NAMALWA (cell line): ENCODE results near the gene NIPA2.
A peak's percentile ranks its signal among the peaks of the same experiment; 100 is the strongest.

Experiments
- DNase-seq: peaks from one replicate; pipeline ENCODE4 v3.0.0-alpha.2; 2015; ENCODE audit warnings: low spot score

The NIPA2 gene

DNA sequence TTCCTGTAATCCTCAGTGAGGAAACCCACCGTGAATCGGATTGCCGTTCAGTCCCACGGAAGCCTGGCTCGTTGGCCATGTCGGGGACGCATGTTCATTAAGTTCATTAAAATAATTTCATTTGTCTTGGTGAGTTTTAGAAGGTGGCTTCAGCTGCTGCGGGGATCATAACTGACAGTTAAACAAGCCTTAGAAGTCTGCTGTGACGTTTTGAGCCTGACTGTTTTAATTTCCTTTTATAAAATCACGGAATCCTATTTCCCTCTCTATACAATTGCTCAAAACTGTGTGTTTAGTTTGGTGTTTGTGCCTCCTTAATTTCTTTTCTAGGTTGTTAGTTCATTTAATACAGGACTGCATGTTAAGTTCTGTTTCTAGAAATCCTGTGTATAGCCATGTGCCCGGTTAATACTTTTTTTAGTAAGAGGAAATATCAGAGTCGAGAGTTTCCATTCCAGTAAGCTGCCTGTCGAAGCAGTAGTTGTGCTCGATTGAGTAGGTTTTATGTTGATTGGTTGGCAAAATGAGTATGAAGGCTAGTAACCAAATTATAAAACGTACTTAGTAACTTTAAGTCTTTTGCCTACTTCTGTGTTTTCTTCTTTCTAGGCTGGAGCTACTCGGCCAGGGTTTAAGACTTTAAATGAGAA lies 705 bp downstream of the NIPA2 start:
- peak; percentile 84 for DNase-seq

GRCh38 chr15:22844421-22845288 lies 6.2 kb downstream of the NIPA2 start:
- DNase-seq = no peak

DNA sequence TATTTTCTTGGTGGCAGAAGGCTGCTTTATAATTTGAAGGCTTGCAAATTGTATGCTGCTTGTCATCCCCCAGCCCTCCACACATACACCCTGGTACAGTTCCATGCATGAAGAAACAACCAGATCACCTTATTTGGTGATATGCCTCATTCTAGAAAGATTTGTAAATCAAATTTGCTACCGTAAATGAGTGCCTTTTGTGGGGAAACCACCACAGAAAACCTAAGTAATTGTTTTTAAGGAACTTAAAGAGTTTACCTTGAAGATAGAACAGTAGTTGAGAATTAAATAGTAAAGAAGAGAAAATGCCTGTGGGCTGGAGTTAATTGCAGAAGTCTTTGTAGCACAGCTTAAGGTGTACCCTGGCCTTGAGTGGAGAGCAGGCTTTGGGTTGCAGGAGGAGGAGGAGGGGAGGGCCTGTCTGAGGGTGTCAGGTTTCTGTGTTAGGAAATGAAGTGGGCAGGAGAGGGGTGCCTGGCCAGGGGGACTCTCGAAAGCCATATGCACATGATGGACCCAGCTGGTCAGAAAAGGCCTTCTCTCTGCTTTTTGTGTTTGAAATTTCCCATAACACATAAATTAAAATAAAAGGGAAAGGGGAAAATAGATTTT lies 6.9 kb downstream of the NIPA2 start:
- DNase-seq = no peak

DNA sequence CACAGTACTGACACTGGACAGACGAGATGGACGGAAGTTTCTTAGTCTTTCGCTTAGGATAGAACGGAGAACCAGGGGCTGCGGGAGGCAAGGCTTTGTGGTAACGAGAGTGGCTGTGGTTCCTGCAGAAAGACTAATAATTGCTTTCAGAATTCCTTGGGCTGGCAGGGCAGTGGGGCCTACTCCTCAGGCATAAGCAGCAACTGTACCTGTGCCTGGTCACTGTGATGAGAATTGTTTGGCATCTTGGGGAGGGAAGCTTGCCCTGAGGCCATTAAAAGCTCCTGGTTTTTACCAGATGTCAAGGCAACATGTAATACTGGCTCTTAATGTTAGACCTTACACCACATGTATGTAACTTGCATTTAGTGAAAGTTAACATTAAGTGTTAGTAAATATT lies 7.6 kb downstream of the NIPA2 start:
- no peak for DNase-seq

DNA sequence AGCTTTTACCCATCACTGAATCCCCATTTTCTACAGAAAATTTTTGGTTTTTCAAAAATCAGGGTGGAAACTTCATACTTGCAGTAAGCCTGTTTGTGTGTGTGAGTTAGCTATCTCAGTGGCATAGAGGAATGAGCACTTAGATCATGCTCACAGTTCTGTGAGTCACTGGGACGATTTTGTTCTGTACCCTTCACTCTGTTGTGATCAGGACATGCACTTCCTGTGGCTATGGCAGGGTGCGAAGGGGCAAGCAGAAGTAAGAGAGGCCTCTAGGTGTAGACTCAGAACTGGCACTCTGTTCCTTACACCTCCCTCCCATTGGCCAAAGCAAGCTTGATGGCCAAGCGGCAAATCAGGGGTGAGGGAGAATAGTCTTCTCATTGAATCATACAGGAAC lies 11.6 kb downstream of the NIPA2 start:
- DNase-seq = no peak

GRCh38 chr15:22851513-22851912 lies 13.0 kb downstream of the NIPA2 start:
- DNase-seq = no peak

- DNase-seq = no peak
These were observed 17.3 kb downstream of the NIPA2 start for GRCh38 chr15:22855791-22856190.

DNA sequence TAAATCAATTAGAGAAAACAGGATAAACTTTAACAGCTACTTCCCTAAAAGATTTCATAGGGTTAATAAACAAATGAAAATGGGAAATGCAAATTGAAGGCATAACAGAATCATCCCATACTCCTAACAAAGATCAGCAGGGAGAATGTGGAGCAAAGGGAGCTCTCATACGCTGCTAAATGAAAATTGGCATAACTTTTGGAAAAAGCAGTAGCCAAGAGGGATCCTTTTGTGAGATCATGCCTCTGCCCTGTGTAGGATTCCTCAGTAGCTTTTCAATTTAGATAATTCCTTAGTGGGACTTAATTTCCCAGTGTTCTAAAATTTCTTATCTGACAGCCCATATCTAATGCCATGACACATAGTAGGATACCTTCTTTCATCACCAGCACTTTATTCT lies 18.2 kb downstream of the NIPA2 start:
- no peak for DNase-seq

GRCh38 chr15:22861161-22861560 lies 22.7 kb downstream of the NIPA2 start:
- DNase-seq = no peak

- DNase-seq = no peak
These were observed 24.9 kb downstream of the NIPA2 start for GRCh38 chr15:22863356-22863755.

GRCh38 chr15:22866079-22866478 lies 27.6 kb downstream of the NIPA2 start:
- no peak for DNase-seq

GRCh38 chr15:22867886-22868285 lies 29.4 kb downstream of the NIPA2 start:
- DNase-seq = no peak

DNA sequence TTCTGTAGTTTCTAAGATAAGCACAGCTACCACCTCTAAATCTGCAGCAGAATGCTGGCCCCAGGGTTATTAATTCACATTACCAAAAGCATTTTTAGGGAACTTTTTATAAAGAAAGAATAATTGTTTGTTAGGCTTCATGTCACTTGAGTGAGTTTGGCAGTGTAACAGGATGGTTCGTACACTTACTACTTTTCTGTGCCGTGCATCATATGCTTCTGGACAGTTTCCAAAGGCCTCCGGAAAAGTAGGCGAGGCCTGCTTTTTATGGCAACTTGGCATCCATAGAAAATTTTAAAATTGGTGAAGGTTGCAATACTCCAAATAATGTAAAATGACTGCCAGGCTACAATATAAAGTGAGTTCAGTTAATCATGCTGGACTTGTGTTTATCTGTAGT lies 30.0 kb downstream of the NIPA2 start:
- DNase-seq = no peak

DNA sequence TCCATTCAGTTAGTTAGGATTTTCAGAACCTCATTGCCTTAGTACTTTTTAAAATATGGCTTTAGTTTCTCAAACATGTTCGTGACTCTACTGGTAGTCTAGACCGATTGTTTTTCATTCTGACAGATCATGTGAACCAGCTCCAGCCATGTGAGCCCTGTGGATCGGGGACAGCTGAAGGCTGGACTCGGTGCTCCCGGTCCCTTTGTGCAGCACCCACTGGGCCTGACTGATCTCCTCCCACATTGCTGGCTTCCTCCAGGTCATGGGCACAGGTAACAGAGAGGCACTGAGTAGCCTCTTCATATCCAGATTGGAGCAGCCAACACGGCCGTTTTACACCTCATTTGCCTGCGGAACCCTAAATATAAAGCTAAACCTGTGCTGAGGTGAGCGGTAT lies 30.5 kb downstream of the NIPA2 start:
- DNase-seq = no peak

GRCh38 chr15:22869856-22870255 lies 31.4 kb downstream of the NIPA2 start:
- DNase-seq = no peak

DNA sequence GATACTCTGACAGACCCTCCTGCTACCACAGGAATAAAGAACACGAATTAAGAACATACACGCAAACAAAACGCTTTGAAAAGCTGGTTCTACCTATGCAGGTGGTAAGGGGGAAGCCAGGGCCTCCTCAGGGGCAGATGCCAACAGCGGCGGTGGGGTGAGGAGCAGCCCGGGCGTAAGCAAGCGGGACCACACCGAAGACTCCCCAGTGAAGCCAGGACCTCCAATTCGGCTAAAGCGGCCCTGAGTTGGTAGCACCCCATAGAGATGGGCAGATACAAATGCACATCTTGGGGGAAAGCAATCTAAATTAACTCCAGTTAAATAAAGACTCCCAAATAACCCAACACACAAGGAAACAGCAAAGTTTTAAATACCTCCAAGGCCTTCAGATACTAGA lies 32.4 kb downstream of the NIPA2 start:
- no peak for DNase-seq

GRCh38 chr15:22871481-22872086 lies 33.1 kb downstream of the NIPA2 start:
- DNase-seq = peak; percentile 14

DNA sequence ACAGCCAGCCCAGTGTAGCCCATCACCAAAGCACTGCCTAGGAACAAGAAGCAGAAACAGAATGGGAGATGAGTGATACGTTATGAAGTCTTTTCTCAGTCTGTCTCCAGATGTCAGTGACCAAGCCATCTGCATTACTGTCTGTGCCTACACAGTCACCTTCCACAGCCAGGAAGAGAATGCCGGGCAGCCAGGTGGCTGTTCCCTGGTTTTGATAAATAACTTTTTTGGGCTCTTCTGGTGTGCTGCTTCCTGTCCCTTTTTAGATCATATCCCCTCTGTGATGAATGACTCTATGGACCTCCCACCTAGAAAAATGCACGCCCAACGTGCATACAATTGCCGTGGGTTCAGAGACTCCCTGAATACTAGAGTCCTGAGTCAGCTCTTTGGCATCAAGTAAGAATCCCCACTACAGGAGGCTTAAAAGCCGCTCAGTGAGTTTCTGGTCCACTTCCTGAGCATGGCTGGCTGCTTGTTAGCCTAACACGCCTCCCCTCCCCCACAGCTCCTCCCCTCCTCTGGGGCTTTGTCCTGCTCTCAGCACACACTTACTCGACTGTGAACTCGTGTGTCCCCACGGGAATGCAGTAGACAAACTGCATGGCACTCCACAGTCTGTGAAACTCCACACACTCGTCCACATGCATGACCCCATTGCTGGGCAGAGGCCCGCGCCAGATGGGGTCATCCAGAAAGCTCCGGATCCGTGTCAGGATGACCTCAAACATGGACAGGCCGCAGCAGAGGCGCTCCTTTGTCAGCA lies 34.7 kb downstream of the NIPA2 start:
- DNase-seq = no peak

GRCh38 chr15:22873841-22874240 lies 35.4 kb downstream of the NIPA2 start:
- no peak for DNase-seq

GRCh38 chr15:22874256-22874655 lies 35.8 kb downstream of the NIPA2 start:
- no peak for DNase-seq

- no peak for DNase-seq
These were observed 36.5 kb downstream of the NIPA2 start for GRCh38 chr15:22874966-22875365.

DNA sequence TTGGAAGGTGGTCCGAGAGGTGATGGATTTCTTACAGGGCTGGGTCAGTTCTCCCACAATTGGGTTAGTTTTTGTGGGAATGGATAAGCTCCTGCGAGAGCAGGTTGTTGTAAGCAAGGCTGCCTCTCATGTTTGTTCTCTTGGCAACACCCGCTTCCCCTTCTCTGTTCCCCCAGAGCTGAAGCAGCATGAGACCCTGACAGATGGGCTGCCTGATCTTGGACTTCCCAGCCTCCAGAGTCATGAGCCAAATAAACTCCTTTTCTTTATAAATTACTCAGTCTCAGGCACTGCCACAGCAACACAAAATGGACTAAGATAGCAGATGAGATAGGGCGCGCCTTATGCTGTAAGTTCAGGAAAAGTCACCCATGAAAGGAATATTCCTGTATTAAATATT lies 38.7 kb downstream of the NIPA2 start:
- DNase-seq = no peak
